BE2C (cell line): ENCODE results near the gene ZNF644.

Experiments used
- DNase-seq: peaks from one replicate; pipeline ENCODE4 v3.0.0-alpha.2; 2020
- H3K27me3 ChIP-seq: fragments of 250-450 bp; sonication (Bioruptor Pico); 2 replicates; pipeline ENCODE4 v1.5.1; 2020; ENCODE audit warnings: mild to moderate bottlenecking
- H3K36me3 ChIP-seq: fragments of 250-450 bp; sonication (Bioruptor Pico); 2 replicates; pipeline ENCODE4 v1.5.1; 2020; ENCODE audit warnings: mild to moderate bottlenecking
- H3K4me1 ChIP-seq: fragments of 250-450 bp; sonication (Bioruptor Pico); 2 replicates; pipeline ENCODE4 v1.5.1; 2020
- H3K4me3 ChIP-seq: 2 replicates; pipeline ENCODE4 v1.5.1; 2011; ENCODE audit warnings: low read depth, low read length
- H3K9me3 ChIP-seq: fragments of 250-450 bp; sonication (Bioruptor Pico); 2 replicates; pipeline ENCODE4 v1.5.1; 2020
- CTCF ChIP-seq: IDR thresholded peaks from 2 replicates; pipeline ENCODE4 v1.5.1; 2012; ENCODE audit warnings: mild to moderate bottlenecking, low read depth, low read length

Gene ZNF644

GRCh38 chr1:91024481-91025119, 2.8 kb upstream of the ZNF644 start:
- Histone ChIP-seq H3K9me3 (no peaks in the 10 kb centered on the region), H3K4me1 (no peaks in the 10 kb centered on the region), H3K27me3 (no peaks in the 10 kb centered on the region), H3K36me3 (no peaks in the 10 kb centered on the region), H3K4me3 (no peak overlapping the region)
- TF ChIP-seq CTCF: no peak
- no peak for DNase-seq

- H3K36me3 ChIP-seq: no peaks in the 10 kb centered on the region
- no peaks in the 10 kb centered on the region for H3K27me3 ChIP-seq
- H3K9me3 ChIP-seq: no peaks in the 10 kb centered on the region
- TF ChIP-seq CTCF: no peak
- H3K4me3 ChIP-seq: peak overlapping the region; percentile 75
- no peaks in the 10 kb centered on the region for H3K4me1 ChIP-seq
- DNase-seq: no peak
Observed at GRCh38 chr1:91022518-91022929, 689 bp upstream of the ZNF644 start.

GRCh38 chr1:91020967-91021685, 709 bp downstream of the ZNF644 start:
- DNase-seq: peak; percentile 75
- H3K36me3 ChIP-seq: no peaks in the 10 kb centered on the region

GRCh38 chr1:91020486-91020885, 1.3 kb downstream of the ZNF644 start:
- Histone ChIP-seq H3K4me1 (no peaks in the 10 kb centered on the region), H3K36me3 (no peaks in the 10 kb centered on the region), H3K27me3 (no peaks in the 10 kb centered on the region), H3K9me3 (no peaks in the 10 kb centered on the region), H3K4me3 (peak overlapping the region; percentile 83)
- no peak for DNase-seq
- no peak for TF ChIP-seq CTCF

More at GRCh38 chr1:91020967-91021685, 709 bp downstream of the ZNF644 start:
- H3K4me3 ChIP-seq: peak overlapping the region; percentile 83
- H3K27me3 ChIP-seq: no peaks in the 10 kb centered on the region
- no peak for TF ChIP-seq CTCF
- no peaks in the 10 kb centered on the region for H3K9me3 ChIP-seq
- no peaks in the 10 kb centered on the region for H3K4me1 ChIP-seq

GRCh38 chr1:91018006-91018405, 3.8 kb downstream of the ZNF644 start:
- no peak overlapping the region for H3K4me3 ChIP-seq
- H3K9me3 ChIP-seq: no peaks in the 10 kb centered on the region
- TF ChIP-seq CTCF: peak; percentile 33
- DNase-seq: no peak
- no peaks in the 10 kb centered on the region for H3K36me3 ChIP-seq
- H3K4me1 ChIP-seq: no peaks in the 10 kb centered on the region
- no peaks in the 10 kb centered on the region for H3K27me3 ChIP-seq
